Lung (tissue), 12 donors: ENCODE results near the gene SND1. TPM values are rescaled to one million over a fixed set of nuclear protein-coding genes. Genes with fewer than 3 reads are reported as not detected.

Experiments
- ATAC-seq: fragments of 200-7000 bp; cut with Tn5 transposase; one replicate; pipeline ENCODE4 v1.9.1; 2020; ENCODE audit warnings: moderate number of reproducible peaks; ENCODE audit not compliant: insufficient read depth, low FRiP score
- DNase-seq, 3 donors: peaks; one replicate each; pipeline ENCODE4 v3.0.0-alpha.2; 2013 to 2017
- H3K27ac ChIP-seq, 2 donors: one replicate each; pipeline ENCODE4 v1.5.1; 2013; ENCODE audit warnings: mild to moderate bottlenecking in 2 of 2, moderate library complexity in 2 of 2, control low read depth in 1 of 2, inconsistent platforms in 1 of 2, low read depth in 1 of 2, low read length in 1 of 2
- H3K27me3 ChIP-seq, 3 donors: one replicate each; pipeline ENCODE4 v1.5.1; 2013; ENCODE audit warnings: low read length in 2 of 3; ENCODE audit not compliant: control insufficient read depth in 3 of 3, insufficient read depth in 3 of 3
- H3K36me3 ChIP-seq, 4 donors: one replicate each; pipeline ENCODE4 v1.5.1; 2013; ENCODE audit warnings: low read length in 4 of 4, mild to moderate bottlenecking in 1 of 4, moderate library complexity in 1 of 4; ENCODE audit not compliant: control insufficient read depth in 4 of 4, insufficient read depth in 4 of 4
- H3K4me1 ChIP-seq, 5 donors: one replicate each; pipeline ENCODE4 v1.5.1; 2013; ENCODE audit warnings: low read length in 5 of 5, mild to moderate bottlenecking in 2 of 5, moderate library complexity in 1 of 5; ENCODE audit not compliant: control insufficient read depth in 5 of 5, insufficient read depth in 5 of 5
- H3K4me3 ChIP-seq: one replicate; pipeline ENCODE4 v1.5.1; 2013; ENCODE audit warnings: mild to moderate bottlenecking, control low read depth, moderate library complexity
- H3K9ac ChIP-seq, 2 donors: one replicate each; pipeline ENCODE4 v1.5.1; 2013; ENCODE audit warnings: low read length in 2 of 2, control low read depth in 1 of 2; ENCODE audit not compliant: insufficient read depth in 1 of 2
- H3K9me3 ChIP-seq, 4 donors: one replicate each; pipeline ENCODE4 v1.5.1; 2013; ENCODE audit warnings: low read length in 3 of 4, mild to moderate bottlenecking in 1 of 4, moderate library complexity in 1 of 4; ENCODE audit not compliant: control insufficient read depth in 4 of 4, insufficient read depth in 3 of 4
- CTCF ChIP-seq: IDR thresholded peaks from 2 replicates; pipeline ENCODE4 v1.5.1; 2012; ENCODE audit warnings: mild to moderate bottlenecking; ENCODE audit errors: control extremely low read depth, extremely low read depth
- WGBS, 2 donors: extraction: QIAGEN DNeasy Blood & Tissue Kit; methylation state at CpG; one replicate each; pipeline ENCODE4 v1.1.7; 2013; 5-methylcytosine and 5-hydroxymethylcytosine counted together
- polyA plus RNA-seq, 2 donors: library from polyadenylated mRNA; stranded (reverse); fragments of 200-250 nt; gene quantifications; one replicate each; pipeline ENCODE4 v1.2.1, GENCODE V29; 2013
- total RNA-seq, 2 donors: library from RNA; depleted of rRNA in 1 of 2; stranded (reverse); fragments of >200 nt in 1 of 2; gene quantifications; one replicate each; pipeline ENCODE4 v1.2.1, GENCODE V29; 2014 to 2021
- donor health status: control.
- donor health status: control.
- donor health status: Bipolar disorder and iron deficiency.
- donor health status: healthy.
- donor health status: DM: yes; HTN: yes; CAD: no.

SND1 gene
- total and polyA plus RNA-seq, 4 donors = 94.5 to 210 (median 137) TPM

GRCh38 chr7:127653396-127653795, 1.4 kb downstream of the SND1 start:
- Histone ChIP-seq H3K4me3 (no peak overlapping the region), H3K9ac (no peak overlapping the region), H3K4me1 (peaks cover 3 to 31% (median 15%) of the 10 kb centered on the region in 5 donors), H3K9me3 (no peaks in the 10 kb centered on the region), H3K36me3 (peaks cover 0 to 4% (median 1%) of the 10 kb centered on the region in 4 donors), H3K27me3 (no peaks in the 10 kb centered on the region), H3K27ac (no peak overlapping the region)
- WGBS, 2 donors = 93 to 97% methylated on average over 4 of the region's 4 CpGs
- DNase-seq = no peak
- no peak for ATAC-seq
- TF ChIP-seq CTCF = no peak

GRCh38 chr7:127654404-127655394, 2.7 kb downstream of the SND1 start:
- TF ChIP-seq CTCF = no peak
- H3K4me3 ChIP-seq = no peak overlapping the region
- H3K27me3 ChIP-seq = no peaks in the 10 kb centered on the region

GRCh38 chr7:127655720-127656119, 3.7 kb downstream of the SND1 start:
- Histone ChIP-seq H3K9ac (no peak overlapping the region), H3K27me3 (no peaks in the 10 kb centered on the region), H3K9me3 (no peaks in the 10 kb centered on the region), H3K4me1 (peaks cover 3 to 30% (median 15%) of the 10 kb centered on the region in 5 donors), H3K27ac (no peak overlapping the region), H3K36me3 (peaks cover 0 to 4% (median 2%) of the 10 kb centered on the region in 4 donors), H3K4me3 (no peak overlapping the region)
- no peak for DNase-seq
- 77% methylated on average over 2 of the region's 2 CpGs for WGBS, 2 donors
- ATAC-seq = no peak
- no peak for TF ChIP-seq CTCF

More at GRCh38 chr7:127654404-127655394, 2.7 kb downstream of the SND1 start:
- Histone ChIP-seq H3K36me3 (peaks cover 0 to 4% (median 1%) of the 10 kb centered on the region in 4 donors), H3K9ac (no peak overlapping the region), H3K27ac (no peak overlapping the region), H3K4me1 (peaks cover 3 to 31% (median 15%) of the 10 kb centered on the region in 5 donors), H3K9me3 (no peaks in the 10 kb centered on the region)
- WGBS, 2 donors = 50 to 67% methylated on average over 5 of the region's 5 CpGs
- ATAC-seq = no peak
- no peak for DNase-seq
